Activated CD4-positive, alpha-beta T cell treated with anti-CD3 and anti-CD28 coated beads, Interleukin-2, amount 50 U/mL, for 16 hours (primary cell): ENCODE data around the gene HOXC5.

Experiments
- DNase-seq: peaks from one replicate; pipeline ENCODE4 v3.0.0-alpha.2; 2020

Gene HOXC5

GRCh38 chr12:54032627-54033100 is at the start of gene HOXC5:
TSS of gene HOXC5 (plus strand) at chr12:54033050. CDS start at chr12:54033123, 73 bp downstream.
- peak; percentile 63 for DNase-seq

GRCh38 chr12:53983568-53983949 is 49.3 kb upstream of the HOXC5 start:
- no peak for DNase-seq

- no peak for DNase-seq
Observed at GRCh38 chr12:53983950-53984572, 48.8 kb upstream of the HOXC5 start.

GRCh38 chr12:53984901-53985691 is 47.8 kb upstream of the HOXC5 start, which contains the start of gene HOXC10:
TSS of gene HOXC10 (plus strand) at chr12:53985146. CDS start at chr12:53985260, 114 bp downstream.
- DNase-seq = peak; percentile 87

GRCh38 chr12:53985692-53985993 is 47.2 kb upstream of the HOXC5 start:
- no peak for DNase-seq

GRCh38 chr12:53985994-53986685 is 46.7 kb upstream of the HOXC5 start:
- DNase-seq = peak; percentile 25

GRCh38 chr12:53986686-53987483 is 46.0 kb upstream of the HOXC5 start:
- DNase-seq = no peak

- no peak for DNase-seq
Observed at GRCh38 chr12:53987787-53988230, 45.0 kb upstream of the HOXC5 start.

- DNase-seq = no peak
Observed at GRCh38 chr12:53988541-53989226, 44.2 kb upstream of the HOXC5 start.

GRCh38 chr12:53989227-53990113 is 43.4 kb upstream of the HOXC5 start:
- DNase-seq = peak; percentile 58

- DNase-seq = no peak
Observed at GRCh38 chr12:53990311-53991076, 42.4 kb upstream of the HOXC5 start.

- no peak for DNase-seq
Observed at GRCh38 chr12:53991077-53991460, 41.8 kb upstream of the HOXC5 start.

GRCh38 chr12:53992377-53992889 is 40.4 kb upstream of the HOXC5 start:
- DNase-seq = no peak

GRCh38 chr12:53993162-53994008 is 39.5 kb upstream of the HOXC5 start:
- no peak for DNase-seq

GRCh38 chr12:53994009-53994263 is 38.9 kb upstream of the HOXC5 start:
- DNase-seq = no peak

- DNase-seq = no peak
Observed at GRCh38 chr12:53994264-53995001, 38.4 kb upstream of the HOXC5 start.

GRCh38 chr12:53995002-53995377 is 37.9 kb upstream of the HOXC5 start:
- no peak for DNase-seq

GRCh38 chr12:53995378-53996239 is 37.2 kb upstream of the HOXC5 start:
- no peak for DNase-seq
